ENCODE data around the gene TENM3. TPM values are rescaled to one million over a fixed set of nuclear protein-coding genes. Genes with fewer than 3 reads are reported as not detected.

The TENM3 gene
- polyA plus RNA-seq, 1 donor: 19.5 TPM

- no peak for DNase-seq
These were observed 11.0 kb downstream of the TENM3 start for GRCh38 chr4:182254026-182254780.

- no peak for DNase-seq
These were observed 12.4 kb downstream of the TENM3 start for GRCh38 chr4:182255441-182256190.

- DNase-seq: no peak
These were observed 13.8 kb downstream of the TENM3 start for GRCh38 chr4:182257016-182257415.

- no peak for DNase-seq
These were observed 14.3 kb downstream of the TENM3 start for GRCh38 chr4:182257503-182257902.

GRCh38 chr4:182258441-182259000 lies 15.3 kb downstream of the TENM3 start:
- DNase-seq: no peak

- no peak for DNase-seq
These were observed 18.5 kb downstream of the TENM3 start for GRCh38 chr4:182261651-182262223.

- no peak for DNase-seq
These were observed 20.4 kb downstream of the TENM3 start for GRCh38 chr4:182263562-182263961.

- no peak for DNase-seq
These were observed 21.0 kb downstream of the TENM3 start for GRCh38 chr4:182264139-182264752.

- DNase-seq: no peak
These were observed 22.7 kb downstream of the TENM3 start for GRCh38 chr4:182265881-182266280.

GRCh38 chr4:182267048-182267447 lies 23.8 kb downstream of the TENM3 start:
- no peak for DNase-seq

- DNase-seq: no peak
These were observed 25.8 kb downstream of the TENM3 start for GRCh38 chr4:182268966-182269365.

GRCh38 chr4:182271731-182272130 lies 28.5 kb downstream of the TENM3 start:
- DNase-seq: no peak

GRCh38 chr4:182272151-182272550 lies 28.9 kb downstream of the TENM3 start:
- no peak for DNase-seq

GRCh38 chr4:182273191-182273935 lies 30.2 kb downstream of the TENM3 start:
- no peak for DNase-seq

- DNase-seq: no peak
These were observed 33.3 kb downstream of the TENM3 start for GRCh38 chr4:182276210-182277109.

- no peak for DNase-seq
These were observed 34.2 kb downstream of the TENM3 start for GRCh38 chr4:182277377-182277776.

GRCh38 chr4:182278729-182279128 lies 35.5 kb downstream of the TENM3 start:
- DNase-seq: no peak

- no peak for DNase-seq
These were observed 37.4 kb downstream of the TENM3 start for GRCh38 chr4:182280436-182281111.

GRCh38 chr4:182286035-182286434 lies 42.8 kb downstream of the TENM3 start:
- DNase-seq: no peak

GRCh38 chr4:182286931-182287330 lies 43.7 kb downstream of the TENM3 start:
- DNase-seq: no peak

Data from left kidney (tissue), 2 donors.